OCI-LY7 (cell line): ENCODE measurements around the gene TIAL1. TPM values are rescaled to one million over a fixed set of nuclear protein-coding genes. Genes with fewer than 3 reads are reported as not detected.

Experiments
- BruUV-seq: library from RNA; stranded (reverse); fragments of 400-500 nt; replicated peaks from 2 replicates; lab custom pipeline; 2021; lab: Mats Ljungman, UMichigan
- CTCF ChIA-PET: fragments of 300-600 bp; sonication (Branson Sonifier 250); formaldehyde crosslinking; loops from one replicate; lab custom pipeline; 2022; ENCODE audit warnings: antibody characterized with exemption; ENCODE audit not compliant: unreplicated experiment; lab: Charles Lee
- POLR2A ChIA-PET: fragments of 300-600 bp; sonication (Branson Sonifier 250); formaldehyde crosslinking; loops from one replicate; lab custom pipeline; 2022; ENCODE audit warnings: antibody characterized with exemption; lab: Charles Lee
- DNase-seq: peaks from one replicate; pipeline ENCODE4 v3.0.0-alpha.2; 2015; ENCODE audit warnings: low spot score
- H2AFZ ChIP-seq: fragments of 200-600 bp; sonication (generic), shearing (Covaris generic); 2 replicates; pipeline ENCODE4 v1.6.1; 2014; ENCODE audit warnings: mild to moderate bottlenecking, antibody characterized with exemption, low read length, moderate library complexity
- H3K27ac ChIP-seq: fragments of 200-600 bp; sonication (generic); 2 replicates; pipeline ENCODE4 v1.5.1; 2014; ENCODE audit warnings: mixed run types, low read depth, mild to moderate bottlenecking, moderate library complexity, low read length, inconsistent platforms; ENCODE audit not compliant: poor library complexity, severe bottlenecking
- H3K36me3 ChIP-seq: fragments of 200-600 bp; sonication (generic); 2 replicates; pipeline ENCODE4 v1.6.1; 2014; ENCODE audit warnings: mild to moderate bottlenecking, antibody characterized with exemption, low read length, moderate library complexity, mixed read lengths; ENCODE audit not compliant: insufficient read depth
- H3K4me1 ChIP-seq: fragments of 200-600 bp; sonication (generic); 2 replicates; pipeline ENCODE4 v1.5.1; 2014; ENCODE audit warnings: mild to moderate bottlenecking, low read length; ENCODE audit not compliant: insufficient read depth, poor library complexity, severe bottlenecking
- H3K4me2 ChIP-seq: fragments of 200-600 bp; sonication (generic); 2 replicates; pipeline ENCODE4 v1.6.1; 2014; ENCODE audit warnings: mild to moderate bottlenecking, low read length
- H3K4me3 ChIP-seq: fragments of 200-600 bp; sonication (generic); 2 replicates; pipeline ENCODE4 v1.5.1; 2014; ENCODE audit warnings: mild to moderate bottlenecking, low read depth, low read length; ENCODE audit not compliant: poor library complexity, severe bottlenecking
- H3K79me2 ChIP-seq: fragments of 200-600 bp; sonication (generic); 2 replicates; pipeline ENCODE4 v1.6.1; 2016; ENCODE audit warnings: low read depth, mild to moderate bottlenecking, low read length, moderate library complexity, mixed read lengths; ENCODE audit not compliant: insufficient read depth
- H3K9me2 ChIP-seq: fragments of 200-600 bp; sonication (generic); 2 replicates; pipeline ENCODE4 v1.6.1; 2016; ENCODE audit warnings: mild to moderate bottlenecking, low read length, mixed read lengths; ENCODE audit not compliant: insufficient read depth
- H3K9me3 ChIP-seq: fragments of 200-600 bp; sonication (generic); 2 replicates; pipeline ENCODE4 v1.6.1; 2014; ENCODE audit warnings: mild to moderate bottlenecking, mixed run types, low read length, mixed read lengths
- H4K20me1 ChIP-seq: fragments of 200-600 bp; sonication (generic); 2 replicates; pipeline ENCODE4 v1.6.1; 2014; ENCODE audit warnings: mild to moderate bottlenecking, antibody characterized with exemption, low read length, moderate library complexity, mixed read lengths; ENCODE audit not compliant: insufficient read depth
- CTCF ChIP-seq: fragments of 200-600 bp; sonication (generic); conservative IDR thresholded peaks from 2 replicates; pipeline ENCODE4 v1.5.1; 2014; ENCODE audit warnings: mild to moderate bottlenecking, antibody characterized with exemption, low read length, moderate library complexity, mixed read lengths
- EZH2phosphoT487 ChIP-seq: fragments of 200-600 bp; sonication (generic); IDR thresholded peaks from 2 replicates; pipeline ENCODE4 v1.6.1; 2018; ENCODE audit warnings: low read depth, borderline replicate concordance, mild to moderate bottlenecking, mixed run types, antibody characterized with exemption, low read length, moderate library complexity, mixed read lengths
- intact Hi-C: fragments of 100-400 bp; cut with micrococcal nuclease; formaldehyde crosslinking; loops from one replicate; pipeline ENCODE4 v1.10.0; 2022; ENCODE audit not compliant: unreplicated experiment
- total RNA-seq, 2 experiments: library from RNA; depleted of rRNA in 1 of 2; stranded (reverse); fragments of >200 nt in 1 of 2; shearing (Covaris generic) in 1 of 2; gene quantifications; 2 replicates each; pipeline ENCODE4 v1.2.3, GENCODE V29; 2014 to 2022

The TIAL1 gene
- total RNA-seq, 2 experiments from 2014 or later, result 61.1 to 172 TPM

GRCh38 chr10:119633538-119634218, 36.9 kb upstream of the TIAL1 start:
- Histone ChIP-seq H2AFZ (no peak overlapping the region), H3K4me2 (no peak overlapping the region), H4K20me1 (no peaks in the 10 kb centered on the region), H3K4me3 (no peak overlapping the region), H3K4me1 (no peaks in the 10 kb centered on the region), H3K27ac (no peak overlapping the region), H3K9me2 (no peaks in the 10 kb centered on the region), H3K9me3 (no peaks in the 10 kb centered on the region), H3K79me2 (no peaks in the 10 kb centered on the region), H3K36me3 (no peaks in the 10 kb centered on the region)
- DNase-seq, result no peak
- ChIA-PET CTCF (no interaction called here), POLR2A (no interaction called here)
- TF ChIP-seq EZH2phosphoT487, result no peak
- TF ChIP-seq CTCF, result no peak
- no TSS peak for BruUV-seq
- intact Hi-C loops, result no loop called here

- H3K79me2 ChIP-seq, result no peaks in the 10 kb centered on the region
- ChIA-PET POLR2A (no interaction called here), CTCF (no interaction called here)
Observed at GRCh38 chr10:119630300-119630699, 33.5 kb upstream of the TIAL1 start.

More at GRCh38 chr10:119630300-119630699, 33.5 kb upstream of the TIAL1 start:
- H3K9me2 ChIP-seq, result no peaks in the 10 kb centered on the region
- no peaks in the 10 kb centered on the region for H4K20me1 ChIP-seq
- H2AFZ ChIP-seq, result no peak overlapping the region
- BruUV-seq, result no TSS peak
- intact Hi-C loops, result no loop called here
- H3K4me2 ChIP-seq, result no peak overlapping the region
- no peaks in the 10 kb centered on the region for H3K4me1 ChIP-seq
- no peak for DNase-seq
- TF ChIP-seq EZH2phosphoT487, result no peak
- no peak for TF ChIP-seq CTCF
- no peaks in the 10 kb centered on the region for H3K36me3 ChIP-seq
- H3K9me3 ChIP-seq, result no peaks in the 10 kb centered on the region
- H3K4me3 ChIP-seq, result no peak overlapping the region
- no peak overlapping the region for H3K27ac ChIP-seq
